Esophagus (tissue), 2 donors: ENCODE results near the gene ADD1. TPM values are rescaled to one million over a fixed set of nuclear protein-coding genes. Genes with fewer than 3 reads are reported as not detected.
A peak's percentile ranks its signal among the peaks of the same experiment; 100 is the strongest.

Source experiments
- H3K27ac ChIP-seq, 2 donors: one replicate each; pipeline ENCODE4 v1.5.1; 2013; ENCODE audit warnings: low read depth in 2 of 2, mild to moderate bottlenecking in 2 of 2, inconsistent platforms in 1 of 2, low read length in 1 of 2, moderate library complexity in 1 of 2
- H3K27me3 ChIP-seq, 2 donors: one replicate each; pipeline ENCODE4 v1.6.1; 2013; ENCODE audit warnings: low read length in 2 of 2, control low read depth in 1 of 2, mild to moderate bottlenecking in 1 of 2; ENCODE audit not compliant: insufficient read depth in 2 of 2, control insufficient read depth in 1 of 2
- H3K36me3 ChIP-seq, 2 donors: one replicate each; pipeline ENCODE4 v1.6.1; 2013; ENCODE audit warnings: low read length in 1 of 2; ENCODE audit not compliant: control insufficient read depth in 2 of 2, insufficient read depth in 2 of 2
- H3K4me1 ChIP-seq, 2 donors: one replicate each; pipeline ENCODE4 v1.6.1; 2013; ENCODE audit warnings: low read length in 1 of 2; ENCODE audit not compliant: control insufficient read depth in 2 of 2, insufficient read depth in 2 of 2
- H3K4me3 ChIP-seq, 2 donors: one replicate each; pipeline ENCODE4 v1.5.1; 2013; ENCODE audit warnings: low read length in 2 of 2, mild to moderate bottlenecking in 2 of 2, low read depth in 1 of 2, moderate library complexity in 1 of 2
- H3K9me3 ChIP-seq, 2 donors: one replicate each; pipeline ENCODE4 v1.6.1; 2013; ENCODE audit warnings: mild to moderate bottlenecking in 2 of 2, low read depth in 1 of 2, low read length in 1 of 2, moderate library complexity in 1 of 2; ENCODE audit not compliant: control insufficient read depth in 2 of 2, insufficient read depth in 1 of 2
- WGBS, 2 donors: extraction: QIAGEN DNeasy Blood & Tissue Kit; methylation state at CpG; one replicate each; pipeline ENCODE4 v1.1.7; 2013; 5-methylcytosine and 5-hydroxymethylcytosine counted together
- polyA plus RNA-seq, 2 donors: library from polyadenylated mRNA; stranded (reverse); fragments of 200-250 nt; gene quantifications; one replicate each; pipeline ENCODE4 v1.2.3, GENCODE V29; 2013
- donor health status: healthy with polysubstance abuse.
- donor health status: Bipolar disorder and iron deficiency.

Gene ADD1
- polyA plus RNA-seq, 2 donors: 102 to 156 TPM

- Histone ChIP-seq H3K27ac (peak overlapping the region; percentile 9 to 27), H3K9me3 (no peaks in the 10 kb centered on the region), H3K36me3 (peaks cover 0 to 16% of the 10 kb centered on the region in 2 donors), H3K27me3 (no peaks in the 10 kb centered on the region), H3K4me3 (no peak overlapping the region), H3K4me1 (peaks cover 25 to 54% of the 10 kb centered on the region in 2 donors)
- 34 to 42% methylated on average over 20 of the region's 20 CpGs for WGBS, 2 donors
Observed at GRCh38 chr4:2805712-2806389, 37.8 kb upstream of the ADD1 start.

- no peak overlapping the region for H3K4me3 ChIP-seq
- peak overlapping the region; percentile 9 to 19 for H3K27ac ChIP-seq
- H3K4me1 ChIP-seq: peaks cover 20 to 54% of the 10 kb centered on the region in 2 donors
- H3K27me3 ChIP-seq: no peaks in the 10 kb centered on the region
- H3K36me3 ChIP-seq: peaks cover 0 to 16% of the 10 kb centered on the region in 2 donors
- 44 to 51% methylated on average over 28 of the region's 28 CpGs for WGBS, 2 donors
- H3K9me3 ChIP-seq: no peaks in the 10 kb centered on the region
Observed at GRCh38 chr4:2806390-2807355, 37.0 kb upstream of the ADD1 start.

- Histone ChIP-seq H3K27ac (no peak overlapping the region), H3K36me3 (peaks cover 0 to 16% of the 10 kb centered on the region in 2 donors), H3K4me1 (peaks cover 20 to 54% of the 10 kb centered on the region in 2 donors), H3K4me3 (no peak overlapping the region), H3K27me3 (no peaks in the 10 kb centered on the region), H3K9me3 (no peaks in the 10 kb centered on the region)
- 82 to 89% methylated on average over 13 of the region's 13 CpGs for WGBS, 2 donors
Observed at GRCh38 chr4:2807571-2807970, 36.1 kb upstream of the ADD1 start.

GRCh38 chr4:2808001-2808400, 35.6 kb upstream of the ADD1 start:
- Histone ChIP-seq H3K27me3 (no peaks in the 10 kb centered on the region), H3K9me3 (no peaks in the 10 kb centered on the region), H3K36me3 (peaks cover 0 to 13% of the 10 kb centered on the region in 2 donors), H3K4me1 (peaks cover 20 to 51% of the 10 kb centered on the region in 2 donors), H3K27ac (no peak overlapping the region), H3K4me3 (no peak overlapping the region)
- 92 to 94% methylated on average over 7 of the region's 7 CpGs for WGBS, 2 donors

- Histone ChIP-seq H3K27me3 (no peaks in the 10 kb centered on the region), H3K27ac (peak overlapping the region in 1 of 2 donors; percentile 6), H3K4me1 (peaks cover 20 to 39% of the 10 kb centered on the region in 2 donors), H3K9me3 (no peaks in the 10 kb centered on the region), H3K36me3 (peaks cover 0 to 9% of the 10 kb centered on the region in 2 donors), H3K4me3 (no peak overlapping the region)
- 82% methylated on average over 10 of the region's 10 CpGs for WGBS, 2 donors
Observed at GRCh38 chr4:2809610-2810180, 33.9 kb upstream of the ADD1 start.

GRCh38 chr4:2810388-2810787, 33.3 kb upstream of the ADD1 start:
- H3K4me1 ChIP-seq: peaks cover 20 to 32% of the 10 kb centered on the region in 2 donors
- H3K9me3 ChIP-seq: no peaks in the 10 kb centered on the region
- 84 to 89% methylated on average over 10 of the region's 10 CpGs for WGBS, 2 donors
- H3K27ac ChIP-seq: peak overlapping the region in 1 of 2 donors; percentile 15
- H3K4me3 ChIP-seq: no peak overlapping the region
- H3K36me3 ChIP-seq: peaks cover 0 to 11% of the 10 kb centered on the region in 2 donors
- H3K27me3 ChIP-seq: no peaks in the 10 kb centered on the region

GRCh38 chr4:2811830-2812611, 31.6 kb upstream of the ADD1 start:
- Histone ChIP-seq H3K36me3 (peaks cover 0 to 11% of the 10 kb centered on the region in 2 donors), H3K4me1 (peaks cover 9 to 17% of the 10 kb centered on the region in 2 donors), H3K9me3 (no peaks in the 10 kb centered on the region), H3K27ac (peak overlapping the region; percentile 38 to 74), H3K27me3 (no peaks in the 10 kb centered on the region), H3K4me3 (peak overlapping the region; percentile 19 to 48)
- WGBS, 2 donors: 56 to 57% methylated on average over 16 to 21 of the region's 21 CpGs

GRCh38 chr4:2812612-2813354, 30.9 kb upstream of the ADD1 start:
- peak overlapping the region; percentile 38 to 74 for H3K27ac ChIP-seq
- no peaks in the 10 kb centered on the region for H3K27me3 ChIP-seq
- peaks cover 0 to 6% of the 10 kb centered on the region in 2 donors for H3K36me3 ChIP-seq
- peaks cover 7 to 14% of the 10 kb centered on the region in 2 donors for H3K4me1 ChIP-seq
- 46 to 61% methylated on average over 20 of the region's 20 CpGs for WGBS, 2 donors
- H3K4me3 ChIP-seq: peak overlapping the region; percentile 19 to 48
- H3K9me3 ChIP-seq: no peaks in the 10 kb centered on the region
